ENCODE measurements around the gene ANKFN1.
"Not testable (repeated sequence)": the region's sequence is repeated elsewhere in the genome, so short reads cannot be mapped to it uniquely, and the experiment has no call there.

DNA sequence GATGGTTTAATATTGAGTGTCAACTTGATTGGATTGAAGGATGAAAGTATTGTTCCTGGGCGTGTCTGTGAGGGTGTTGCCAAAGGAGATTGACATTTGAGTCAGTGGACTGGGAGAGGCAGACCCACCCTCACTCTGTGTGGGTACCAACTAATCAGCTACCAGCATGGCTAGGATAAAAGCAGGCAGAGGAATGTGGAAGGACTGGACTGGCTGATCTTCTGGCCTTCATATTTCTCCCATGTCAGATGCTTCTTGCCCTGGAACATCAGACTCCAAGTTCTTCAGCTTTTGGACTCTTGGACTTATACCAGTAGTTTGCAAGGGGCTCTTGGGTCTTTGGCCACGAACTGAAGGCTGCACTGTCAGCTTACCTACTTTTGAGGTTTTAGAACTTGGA is 259.1 kb downstream of the ANKFN1 start:
- TF ChIP-seq EZH2 (IDR thresholded peaks at IDR 0.05; ENCODE audit: borderline replicate concordance, low read length); CTCF (conservative IDR thresholded peaks at IDR 0.05 in 1 of 2, IDR thresholded peaks at IDR 0.05 in 1 of 2; ENCODE audit: extremely low read depth in 1 of 2, insufficient read depth in 1 of 2, low read depth in 1 of 2, low read length in 2 of 2): not testable (repeated sequence)
